Measurements from ENCODE around the gene TAF4B.
"Not testable (repeated sequence)": the region's sequence is repeated elsewhere in the genome, so short reads cannot be mapped to it uniquely, and the experiment has no call there.

The TAF4B gene

DNA sequence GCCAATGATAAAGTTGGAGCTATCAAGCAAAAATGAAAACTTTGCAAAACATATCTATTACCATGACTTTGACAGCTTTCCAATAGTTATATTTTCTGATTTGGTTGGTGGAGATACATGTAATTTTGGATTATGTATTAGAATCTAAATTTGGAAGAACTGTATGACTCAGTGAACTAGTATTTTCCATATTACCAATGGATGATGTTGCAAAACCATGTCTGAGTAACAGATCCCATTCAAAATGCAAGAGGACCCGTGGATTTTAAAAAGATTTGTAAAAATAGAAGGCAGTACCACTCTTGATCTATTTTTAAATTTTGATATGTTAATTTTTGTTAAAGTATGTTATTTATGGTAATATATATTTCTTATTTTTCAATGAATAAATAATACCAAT is 83.0 kb downstream of the TAF4B start:
- no peak for DNase-seq

DNA sequence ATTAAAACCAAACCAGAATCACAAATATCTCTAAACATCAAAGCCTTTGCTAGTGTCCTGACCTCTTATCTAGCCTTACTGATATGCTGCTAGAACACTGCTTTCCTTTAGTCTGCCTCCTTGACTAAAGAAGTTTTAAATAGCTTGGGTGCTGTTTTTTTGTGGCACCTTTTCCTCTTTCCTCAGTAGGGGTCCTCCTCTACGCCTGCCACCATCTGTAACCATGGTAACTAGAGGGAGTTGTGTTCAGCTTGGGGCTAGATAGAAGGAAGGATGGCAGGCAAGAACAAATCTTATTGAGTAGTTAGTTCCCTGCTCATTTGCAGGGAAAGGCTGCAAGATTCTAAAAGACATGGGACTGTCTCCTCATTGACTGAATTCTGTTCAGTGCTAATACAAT is 86.0 kb downstream of the TAF4B start:
- no peak for DNase-seq

DNA sequence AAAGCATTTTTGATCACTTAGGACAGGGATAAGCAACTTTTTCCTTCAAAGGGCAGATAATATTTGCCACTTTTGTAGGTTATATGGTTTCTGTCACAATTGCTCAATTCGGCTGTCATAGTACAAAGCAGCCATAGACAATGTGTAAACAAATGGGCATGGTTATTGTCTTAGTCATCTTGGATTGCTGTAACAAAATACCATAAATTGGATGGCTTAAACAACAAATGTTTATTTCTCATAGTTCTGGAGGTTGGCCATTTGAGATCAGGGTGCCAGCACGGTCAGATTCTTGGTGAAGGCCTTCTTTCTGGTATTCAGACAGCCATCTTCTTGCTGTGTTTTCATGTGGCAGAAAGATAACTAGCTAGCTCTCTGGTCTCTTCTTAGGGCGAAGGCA is 91.2 kb downstream of the TAF4B start:
- no peak for DNase-seq

DNA sequence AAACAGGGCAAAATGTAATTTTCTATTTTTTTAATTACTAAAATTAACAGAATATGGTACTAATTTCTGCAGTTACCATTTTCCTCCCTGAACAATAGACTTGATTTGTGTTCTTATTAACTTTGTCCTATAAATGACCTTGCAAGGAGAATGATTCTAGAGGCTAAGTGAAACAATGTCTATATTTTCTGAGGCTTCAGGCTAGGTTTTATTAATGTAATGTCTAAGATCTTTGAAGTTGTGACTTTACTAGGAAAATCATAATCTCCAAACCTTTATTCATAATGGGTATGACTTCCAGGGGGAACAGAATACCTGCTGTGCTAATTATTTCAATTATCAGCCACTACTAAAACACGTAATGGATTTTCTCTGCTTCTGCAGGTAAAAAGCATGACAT is 94.4 kb downstream of the TAF4B start:
- no peak for DNase-seq

GRCh38 chr18:26322890-26323653 is 96.8 kb downstream of the TAF4B start:
- no peak for DNase-seq

- no peak for DNase-seq
Observed at GRCh38 chr18:26325771-26326170, 99.5 kb downstream of the TAF4B start.

DNA sequence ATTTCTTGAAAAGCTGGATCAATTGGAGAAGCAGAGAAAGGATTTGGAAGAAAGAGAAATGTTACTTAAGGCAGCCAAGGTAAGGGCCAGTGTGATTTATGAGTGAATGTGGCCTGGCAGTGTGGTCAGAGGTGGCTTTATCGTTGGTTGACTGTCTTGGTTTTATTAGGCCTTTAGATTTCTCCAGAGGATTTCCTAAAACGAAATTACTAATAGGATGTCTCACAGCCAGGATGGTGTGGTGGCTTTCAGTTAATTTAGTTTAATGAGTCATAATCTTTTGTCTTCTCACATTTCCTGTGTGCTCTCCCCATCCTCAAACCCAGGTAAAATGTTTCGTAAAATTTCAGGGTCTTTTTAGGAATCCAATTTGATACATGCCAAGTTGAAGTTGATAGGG is 100.8 kb downstream of the TAF4B start:
- DNase-seq, result no peak

DNA sequence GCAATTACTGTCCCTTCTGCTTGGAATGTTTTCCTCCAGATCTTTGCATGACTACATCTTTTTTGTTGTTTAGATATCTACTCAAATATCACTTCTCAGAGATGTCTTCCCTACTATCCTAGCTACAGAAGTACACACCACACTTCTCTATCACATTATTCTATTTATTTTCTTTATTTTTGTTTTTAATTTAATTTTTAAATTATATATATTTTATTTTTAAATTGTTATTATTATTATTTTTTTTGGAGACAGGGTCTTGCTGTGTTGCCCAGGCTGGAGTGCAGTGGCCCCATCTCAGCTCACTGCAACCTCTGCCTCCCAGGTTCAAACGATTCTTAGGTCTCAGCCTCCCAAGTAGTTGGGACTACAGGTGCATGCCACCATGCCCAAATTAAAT is 106.7 kb downstream of the TAF4B start:
- DNase-seq, result no peak

- no peak for DNase-seq
Observed at GRCh38 chr18:26335156-26335555, 108.9 kb downstream of the TAF4B start.

- no peak for DNase-seq
Observed at GRCh38 chr18:26335571-26336487, 109.6 kb downstream of the TAF4B start.

DNA sequence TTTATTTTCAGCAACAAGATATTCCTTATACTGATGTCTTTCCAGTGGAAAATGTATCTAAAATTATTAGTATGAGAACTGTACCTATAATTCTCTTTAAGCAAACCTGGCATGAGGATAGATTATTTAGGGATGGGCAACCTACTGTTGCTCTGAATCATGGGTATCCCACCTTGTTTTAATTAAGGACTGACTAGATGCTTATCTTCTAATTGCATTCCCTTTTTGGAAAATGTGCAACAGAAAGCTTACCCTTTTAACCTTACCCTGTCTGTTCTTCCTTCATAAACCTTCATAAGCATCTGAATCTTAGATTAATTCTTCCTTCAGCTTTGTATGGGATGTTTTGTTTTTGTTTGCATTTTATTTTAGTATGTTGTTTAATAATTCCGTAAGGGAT is 110.3 kb downstream of the TAF4B start:
- DNase-seq, result no peak

DNA sequence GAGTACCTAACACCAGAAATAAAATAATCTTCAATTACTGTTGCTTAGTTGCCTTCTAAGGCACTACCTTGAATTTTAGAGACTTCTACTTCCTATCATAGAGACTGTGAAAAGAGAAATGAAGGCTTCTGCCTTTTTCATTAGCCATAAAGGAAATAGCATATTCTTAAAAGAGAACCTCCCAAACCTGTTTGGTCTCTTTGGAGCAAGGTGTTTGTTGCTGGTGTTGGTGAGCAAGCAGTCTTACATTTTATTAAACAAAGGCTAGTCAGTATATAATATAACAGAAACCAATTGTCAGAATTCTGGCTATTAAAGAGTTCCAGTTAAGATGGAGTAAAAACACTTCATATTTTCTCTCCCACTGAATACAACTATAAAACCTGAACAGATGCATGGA is 116.4 kb downstream of the TAF4B start:
- DNase-seq, result no peak

- no peak for DNase-seq
Observed at GRCh38 chr18:26350961-26351360, 124.7 kb downstream of the TAF4B start.

GRCh38 chr18:26356045-26356785 is 130.0 kb downstream of the TAF4B start:
- no peak for DNase-seq

DNA sequence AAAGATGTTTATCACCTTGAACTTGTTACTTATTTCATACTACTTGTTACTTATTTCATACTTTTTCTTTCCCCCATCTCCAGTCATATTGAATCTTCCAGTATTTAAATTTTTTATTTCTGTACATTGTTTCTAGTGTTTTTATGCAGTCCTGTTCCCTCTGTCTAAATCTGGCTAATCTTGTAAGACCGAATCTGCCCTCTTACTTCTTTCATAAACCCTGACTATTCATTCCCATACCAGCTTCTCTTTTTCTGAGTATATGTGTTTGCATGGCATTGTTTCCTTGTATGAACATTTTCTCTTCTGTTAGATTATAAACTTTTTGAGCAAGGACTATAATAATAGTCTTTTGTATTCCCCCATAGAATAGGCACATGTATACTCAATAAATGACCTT is 131.7 kb downstream of the TAF4B start:
- no peak for DNase-seq

- DNase-seq, result no peak
Observed at GRCh38 chr18:26362021-26362420, 135.8 kb downstream of the TAF4B start.

DNA sequence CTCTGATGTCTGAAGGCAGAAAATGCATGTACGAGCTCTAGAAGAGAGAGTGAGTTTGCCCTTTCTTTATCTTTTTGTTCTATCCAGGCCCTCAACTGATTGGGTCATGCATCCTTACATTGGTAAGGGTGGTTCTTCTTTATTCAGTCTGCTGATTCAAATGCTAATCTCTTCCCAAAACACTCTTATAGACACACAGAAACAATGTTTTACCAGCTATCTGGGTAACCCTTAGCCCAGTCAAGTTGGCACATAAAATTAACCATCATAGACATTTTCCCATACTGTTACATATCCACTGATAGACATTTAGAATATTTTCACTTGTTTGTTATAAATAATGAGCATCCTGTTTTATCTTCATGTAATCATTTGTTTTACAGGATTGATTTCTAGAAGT is 141.2 kb downstream of the TAF4B start:
- no peak for DNase-seq

DNA sequence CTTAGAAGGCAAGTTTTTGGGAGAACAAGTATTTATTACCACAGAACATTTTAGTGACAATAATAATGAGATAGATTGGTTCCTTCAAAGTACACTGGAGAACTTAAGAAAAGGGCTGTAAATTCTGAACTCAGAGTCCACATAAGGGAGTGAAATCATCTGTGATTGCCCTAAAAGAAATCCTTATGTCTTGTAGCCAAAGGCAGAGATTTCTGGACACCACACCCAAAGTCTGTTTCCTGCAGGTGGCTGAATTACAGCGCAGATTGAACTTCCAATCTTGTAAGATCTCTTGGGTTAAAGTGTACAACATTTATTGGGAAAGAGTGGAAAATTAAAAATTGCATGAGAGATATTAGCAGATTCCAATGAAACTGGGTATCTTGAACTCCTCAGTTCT is 143.8 kb downstream of the TAF4B start:
- DNase-seq, result no peak

GRCh38 chr18:26376105-26376504 is 149.9 kb downstream of the TAF4B start:
- DNase-seq, result no peak

DNA sequence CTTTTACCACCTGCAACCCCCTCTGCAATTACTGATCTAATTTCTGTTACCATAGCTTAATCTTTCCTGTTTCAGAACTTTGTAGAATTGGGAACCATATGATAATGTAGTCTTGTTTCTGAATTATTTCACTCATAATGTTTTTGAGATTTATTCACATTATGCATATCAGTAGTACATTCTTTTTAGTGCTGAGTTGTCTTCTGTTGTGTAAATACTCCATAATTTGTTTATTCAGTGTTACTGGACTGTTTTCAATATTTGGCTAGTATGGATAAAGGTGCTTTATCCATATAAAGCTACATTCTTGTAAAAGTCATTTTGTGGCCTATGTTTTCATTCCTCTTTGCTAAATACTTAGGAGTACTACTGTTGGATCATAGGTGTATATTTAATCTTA is 152.5 kb downstream of the TAF4B start:
- DNase-seq, result no peak

DNA sequence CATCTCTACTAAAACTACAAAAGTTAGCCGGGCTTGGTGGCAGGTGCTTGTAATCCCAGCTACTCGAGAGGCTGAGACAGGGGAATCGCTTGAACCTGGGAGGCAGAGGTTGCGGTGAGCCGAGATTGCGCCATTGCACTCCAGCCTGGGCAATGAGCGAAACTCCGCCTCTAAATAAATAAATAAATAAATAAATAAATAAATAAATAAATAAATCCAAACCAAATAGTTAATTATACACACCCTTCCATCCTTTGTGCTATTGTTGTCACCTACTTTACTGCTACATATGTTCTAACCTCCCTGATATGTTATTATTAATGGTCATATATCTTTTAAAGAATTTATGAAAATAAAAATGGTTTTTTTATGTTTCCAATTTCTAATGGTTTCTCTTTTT is 155.3 kb downstream of the TAF4B start:
- not testable (repeated sequence) for DNase-seq

- peak; percentile 37 for DNase-seq
Observed at GRCh38 chr18:26383454-26384270, 157.4 kb downstream of the TAF4B start.

DNA sequence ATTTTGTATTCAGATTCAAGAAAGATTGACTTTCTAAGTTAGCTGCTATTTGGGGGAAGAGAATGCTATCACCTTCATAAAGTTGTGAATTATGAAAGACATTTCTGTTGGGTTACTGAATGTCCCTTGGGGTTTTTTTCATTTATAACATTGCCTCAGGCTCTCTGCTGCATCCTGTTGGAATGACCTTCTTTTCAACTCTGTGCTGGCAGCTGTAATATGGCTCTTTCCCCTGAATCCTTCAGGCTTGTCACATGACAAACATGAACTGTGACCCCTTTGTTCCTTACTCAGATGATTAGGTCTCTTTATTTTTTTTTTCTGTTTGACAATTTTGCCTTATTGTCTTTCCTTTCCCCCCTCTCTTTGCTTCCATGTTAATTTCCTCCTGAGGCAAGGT is 159.8 kb downstream of the TAF4B start:
- DNase-seq, result no peak

All from activated CD4-positive, alpha-beta T cell treated with anti-CD3 and anti-CD28 coated beads, Interleukin-2, amount 50 U/mL, for 16 hours (primary cell).